Progenitor cell of endocrine pancreas (in vitro differentiated cells): Measurements from ENCODE around the gene ZNF416. TPM values are rescaled to one million over a fixed set of nuclear protein-coding genes. Genes with fewer than 3 reads are reported as not detected.

ENCODE experiments used
- DNase-seq: peaks from one replicate; pipeline ENCODE4 v3.0.0; 2021; ENCODE audit warnings: low spot score; ENCODE audit not compliant: unreplicated experiment
- H3K27ac Mint-ChIP-seq: 2 replicates; pipeline ENCODE4 v1.8.0; 2021; ENCODE audit warnings: mild to moderate bottlenecking, moderate library complexity, mixed read lengths
- H3K27me3 Mint-ChIP-seq: 2 replicates; pipeline ENCODE4 v1.8.0; 2021; ENCODE audit warnings: mixed read lengths
- H3K36me3 Mint-ChIP-seq: 2 replicates; pipeline ENCODE4 v1.8.0; 2022; ENCODE audit warnings: mixed read lengths; ENCODE audit not compliant: insufficient read depth
- H3K4me1 Mint-ChIP-seq: 2 replicates; pipeline ENCODE4 v1.8.0; 2021; ENCODE audit warnings: low read depth, mixed read lengths
- H3K4me3 Mint-ChIP-seq: 2 replicates; pipeline ENCODE4 v1.8.0; 2021; ENCODE audit warnings: low read depth, mild to moderate bottlenecking, moderate library complexity, mixed read lengths
- H3K9me3 Mint-ChIP-seq: 2 replicates; pipeline ENCODE4 v1.8.0; 2021; ENCODE audit warnings: low read depth, mixed read lengths
- total RNA-seq: library from RNA; stranded (reverse); gene quantifications from 2 replicates; pipeline ENCODE4 v1.2.1, GENCODE V29; 2021
- TF ChIP-seq, protein P1 (sequence below): fragments of 200-600 bp; sonication (generic); IDR thresholded peaks from one replicate; pipeline ENCODE4 v1.5.0; 2021; ENCODE audit warnings: antibody characterized with exemption, mild to moderate bottlenecking; ENCODE audit not compliant: unreplicated experiment

Gene ZNF416
- total RNA-seq, 1 donor from 2014 or later, result 7.2 TPM

DNA sequence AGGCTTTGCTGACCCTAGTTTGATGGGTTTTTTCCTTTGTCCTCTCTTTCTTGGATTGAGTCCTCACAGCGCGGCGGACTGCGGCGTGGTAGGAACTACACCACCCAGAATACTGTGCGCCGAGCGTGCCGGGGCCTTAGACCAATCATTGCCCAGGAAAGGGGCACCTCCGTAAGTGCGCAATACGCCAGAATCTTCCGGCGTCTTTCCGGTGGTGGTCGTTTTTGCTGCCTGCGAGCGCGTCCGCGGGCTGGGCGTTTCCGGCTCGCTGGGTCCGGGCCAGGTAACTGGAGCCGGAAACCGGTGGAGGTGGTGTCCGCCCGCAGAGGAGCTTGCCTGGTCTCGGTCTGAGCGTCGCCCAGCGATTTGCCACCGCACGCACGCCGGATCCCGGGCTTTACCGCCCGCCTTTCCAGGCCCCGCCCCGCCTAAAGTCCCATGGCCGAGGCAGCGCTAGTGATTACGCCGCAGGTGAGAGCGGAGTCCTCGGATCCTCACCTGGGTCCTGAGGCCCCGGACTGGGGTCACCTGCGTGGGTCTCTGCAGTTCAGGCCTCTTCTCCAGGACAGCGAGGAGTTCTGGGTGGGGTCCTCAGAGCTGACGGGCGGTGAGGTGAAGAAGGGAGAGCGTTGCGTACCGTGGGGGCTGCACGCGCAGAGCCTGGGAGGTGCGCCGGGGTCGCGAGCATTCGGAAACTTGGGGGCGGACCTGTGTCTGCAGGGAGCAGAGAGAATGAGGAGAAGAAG lies 51.4 kb downstream of the ZNF416 start, which contains the start of gene ZNF549:
Gene ZNF549, plus strand, starts transcription at position 221 of the 746 bp plus-strand sequence. Its CDS starts 218 bp downstream, at position 439.
- H3K27me3 Mint-ChIP-seq, result no peaks in the 10 kb centered on the region
- DNase-seq, result peak; percentile 80
- peaks cover 40% of the 10 kb centered on the region for H3K36me3 Mint-ChIP-seq
- peak within 1 kb of the TSS; percentile 99 for H3K27ac Mint-ChIP-seq
- H3K4me1 Mint-ChIP-seq, result peaks cover 14% of the 10 kb centered on the region
- H3K9me3 Mint-ChIP-seq, result peaks cover 43% of the 10 kb centered on the region
- TF ChIP-seq, protein P1, sequence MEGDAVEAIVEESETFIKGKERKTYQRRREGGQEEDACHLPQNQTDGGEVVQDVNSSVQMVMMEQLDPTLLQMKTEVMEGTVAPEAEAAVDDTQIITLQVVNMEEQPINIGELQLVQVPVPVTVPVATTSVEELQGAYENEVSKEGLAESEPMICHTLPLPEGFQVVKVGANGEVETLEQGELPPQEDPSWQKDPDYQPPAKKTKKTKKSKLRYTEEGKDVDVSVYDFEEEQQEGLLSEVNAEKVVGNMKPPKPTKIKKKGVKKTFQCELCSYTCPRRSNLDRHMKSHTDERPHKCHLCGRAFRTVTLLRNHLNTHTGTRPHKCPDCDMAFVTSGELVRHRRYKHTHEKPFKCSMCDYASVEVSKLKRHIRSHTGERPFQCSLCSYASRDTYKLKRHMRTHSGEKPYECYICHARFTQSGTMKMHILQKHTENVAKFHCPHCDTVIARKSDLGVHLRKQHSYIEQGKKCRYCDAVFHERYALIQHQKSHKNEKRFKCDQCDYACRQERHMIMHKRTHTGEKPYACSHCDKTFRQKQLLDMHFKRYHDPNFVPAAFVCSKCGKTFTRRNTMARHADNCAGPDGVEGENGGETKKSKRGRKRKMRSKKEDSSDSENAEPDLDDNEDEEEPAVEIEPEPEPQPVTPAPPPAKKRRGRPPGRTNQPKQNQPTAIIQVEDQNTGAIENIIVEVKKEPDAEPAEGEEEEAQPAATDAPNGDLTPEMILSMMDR, result no peak
- peak within 1 kb of the TSS; percentile 100 for H3K4me3 Mint-ChIP-seq

Other genes with a start within 250 kb of the ZNF416 start
- 11.8 TPM in 2 replicates for gene ZNF304, start 227.6 kb downstream of the ZNF416 start, total RNA-seq
- gene TRAPPC2B, start 215.4 kb downstream of the ZNF416 start, total RNA-seq, result 12.9 and 13.9 TPM in 2 replicates
- 5.7 and 6.1 TPM in 2 replicates for gene ZNF547, start 215.4 kb downstream of the ZNF416 start, total RNA-seq
- gene ZNF548, start 189.1 kb downstream of the ZNF416 start, total RNA-seq, result 30.7 and 31.9 TPM in 2 replicates
- 14.7 and 17.7 TPM in 2 replicates for gene ZNF17, start 167.8 kb downstream of the ZNF416 start, total RNA-seq
- 25.1 and 32.7 TPM in 2 replicates for gene ZNF749, start 143.6 kb downstream of the ZNF416 start, total RNA-seq
- gene VN1R1, start 121.8 kb downstream of the ZNF416 start, total RNA-seq, result 0.64 and 0.84 TPM in 2 replicates
- 7.3 and 10.1 TPM in 2 replicates for gene ZNF772, start 101.3 kb downstream of the ZNF416 start, total RNA-seq
- gene ZNF419, start 91.2 kb downstream of the ZNF416 start, total RNA-seq, result 20.3 and 23.4 TPM in 2 replicates
- 8.4 and 8.7 TPM in 2 replicates for gene ZNF773, start 79.0 kb downstream of the ZNF416 start, total RNA-seq
- gene ZNF549, start 51.6 kb downstream of the ZNF416 start, total RNA-seq, result 11.5 and 11.6 TPM in 2 replicates
- gene ZNF550, start 19.0 kb downstream of the ZNF416 start, total RNA-seq, result 15.7 and 15.9 TPM in 2 replicates
- gene ZIK1, start 5.2 kb upstream of the ZNF416 start, total RNA-seq, result 12.9 and 13.7 TPM in 2 replicates
- 4.4 and 4.9 TPM in 2 replicates for gene ZNF530, start 21.0 kb upstream of the ZNF416 start, total RNA-seq
- gene ZNF134, start 35.3 kb upstream of the ZNF416 start, total RNA-seq, result 24.9 and 26.8 TPM in 2 replicates
- gene ZNF211, start 54.3 kb upstream of the ZNF416 start, total RNA-seq, result 25.1 and 26.0 TPM in 2 replicates
- gene ZSCAN4, start 90.0 kb upstream of the ZNF416 start, total RNA-seq, result not detected in 2 replicates
- gene ZNF551, start 103.1 kb upstream of the ZNF416 start, total RNA-seq, result 10.9 and 13.6 TPM in 2 replicates
- 39.0 and 43.3 TPM in 2 replicates for gene ZNF154, start 130.3 kb upstream of the ZNF416 start, total RNA-seq
- gene ZNF671, start 148.7 kb upstream of the ZNF416 start, total RNA-seq, result 11.7 and 15.4 TPM in 2 replicates
- 32.8 and 35.3 TPM in 2 replicates for gene ZNF776, start 167.9 kb upstream of the ZNF416 start, total RNA-seq
- 33.1 and 33.2 TPM in 2 replicates for gene ZNF586, start 190.8 kb upstream of the ZNF416 start, total RNA-seq
- 27.2 and 27.9 TPM in 2 replicates for gene ZNF552, start 236.0 kb upstream of the ZNF416 start, total RNA-seq